Breast epithelium (tissue), 3 donors: ENCODE data around the gene CDH23.

Source experiments
- CTCF ChIP-seq, 3 donors: fragments of 450-650 bp; IDR thresholded peaks; one replicate each; pipeline ENCODE4 v1.5.1; 2016 to 2017; ENCODE audit warnings: antibody characterized with exemption in 3 of 3, mild to moderate bottlenecking in 3 of 3, moderate library complexity in 3 of 3
- POLR2A ChIP-seq: fragments of 450-650 bp; IDR thresholded peaks from one replicate; pipeline ENCODE4 v1.6.1; 2016; ENCODE audit warnings: antibody characterized with exemption, mild to moderate bottlenecking, moderate library complexity

GRCh38 chr10:71564194-71564820, 167.6 kb downstream of the CDH23 start:
- TF ChIP-seq POLR2A (no peak), CTCF (IDR thresholded peaks at IDR 0.05) (no peak)
